Immature natural killer cell (primary cell): ENCODE data around the gene FHDC1. TPM values are rescaled to one million over a fixed set of nuclear protein-coding genes. Genes with fewer than 3 reads are reported as not detected.

ENCODE experiments used
- polyA plus RNA-seq, 3 donors: library from polyadenylated mRNA; unstranded; fragments of 300-500 nt; fragmentation: Illumina TruSeq; gene quantifications; one replicate each; pipeline ENCODE4 v1.2.3, GENCODE V29; 2021

FHDC1 gene
- polyA plus RNA-seq, 3 donors from 2014 or later: not detected

Other genes with a start within 250 kb of the FHDC1 start
- under 1 TPM in 1 of 3 donors, not detected in 2; 0.09 TPM for gene TIGD4, start 156.6 kb upstream of the FHDC1 start, polyA plus RNA-seq
- 10 to 100 TPM; 23.2 to 31.0 (median 25.6) TPM for gene ARFIP1, start 156.4 kb upstream of the FHDC1 start, polyA plus RNA-seq